ENCODE results near the gene JAG1.

Gene JAG1

GRCh38 chr20:10667560-10668167, 6.1 kb downstream of the JAG1 start:
- no peak for DNase-seq (ENCODE audit: low spot score)

GRCh38 chr20:10667077-10667401, 6.8 kb downstream of the JAG1 start:
- DNase-seq (ENCODE audit: low spot score), result no peak

GRCh38 chr20:10666221-10667076, 7.3 kb downstream of the JAG1 start:
- DNase-seq (ENCODE audit: low spot score), result no peak

- no peak for DNase-seq (ENCODE audit: low spot score)
Measured at GRCh38 chr20:10665791-10666190, 8.0 kb downstream of the JAG1 start.

- no peak for DNase-seq (ENCODE audit: low spot score)
Measured at GRCh38 chr20:10665027-10665561, 8.7 kb downstream of the JAG1 start.

- no peak for DNase-seq (ENCODE audit: low spot score)
Measured at GRCh38 chr20:10663756-10664155, 10.0 kb downstream of the JAG1 start.

GRCh38 chr20:10662661-10663458, 10.9 kb downstream of the JAG1 start:
- no peak for DNase-seq (ENCODE audit: low spot score)

- DNase-seq (ENCODE audit: low spot score), result no peak
Measured at GRCh38 chr20:10662151-10662550, 11.6 kb downstream of the JAG1 start.

- no peak for DNase-seq (ENCODE audit: low spot score)
Measured at GRCh38 chr20:10661261-10661660, 12.5 kb downstream of the JAG1 start.

GRCh38 chr20:10660661-10661060, 13.1 kb downstream of the JAG1 start:
- DNase-seq (ENCODE audit: low spot score), result no peak

GRCh38 chr20:10659651-10660601, 13.9 kb downstream of the JAG1 start:
- no peak for DNase-seq (ENCODE audit: low spot score)

- no peak for DNase-seq (ENCODE audit: low spot score)
Measured at GRCh38 chr20:10658876-10659632, 14.7 kb downstream of the JAG1 start.

- DNase-seq (ENCODE audit: low spot score), result no peak
Measured at GRCh38 chr20:10658051-10658823, 15.6 kb downstream of the JAG1 start.

GRCh38 chr20:10657453-10657852, 16.3 kb downstream of the JAG1 start:
- DNase-seq (ENCODE audit: low spot score), result no peak

- DNase-seq (ENCODE audit: low spot score), result no peak
Measured at GRCh38 chr20:10655720-10656669, 17.8 kb downstream of the JAG1 start.

GRCh38 chr20:10654630-10655029, 19.2 kb downstream of the JAG1 start:
- no peak for DNase-seq (ENCODE audit: low spot score)

GRCh38 chr20:10654250-10654610, 19.6 kb downstream of the JAG1 start:
- no peak for DNase-seq (ENCODE audit: low spot score)

GRCh38 chr20:10653599-10654249, 20.1 kb downstream of the JAG1 start:
- DNase-seq (ENCODE audit: low spot score), result no peak

All from hematopoietic multipotent progenitor cell treated with erythropoietin and hydrocortisone succinate and interleukin-3 and kit ligand, for 15 days (in vitro differentiated cells).